MG63 (cell line): Measurements from ENCODE around the gene C1QC. TPM values are rescaled to one million over a fixed set of nuclear protein-coding genes. Genes with fewer than 3 reads are reported as not detected.
A peak's percentile ranks its signal among the peaks of the same experiment; 100 is the strongest.

Experiments
- DNase-seq: peaks from one replicate; pipeline ENCODE4 v3.0.0-alpha.2; 2020
- H3K27me3 ChIP-seq: fragments of 250-450 bp; sonication (Bioruptor Pico); 2 replicates; pipeline ENCODE4 v1.5.1; 2020; ENCODE audit warnings: mild to moderate bottlenecking, moderate library complexity
- H3K36me3 ChIP-seq: fragments of 250-450 bp; sonication (Bioruptor Pico); 2 replicates; pipeline ENCODE4 v1.5.1; 2020; ENCODE audit warnings: mild to moderate bottlenecking, moderate library complexity
- H3K4me3 ChIP-seq: fragments of 250-450 bp; sonication (Bioruptor Pico); 2 replicates; pipeline ENCODE4 v1.5.1; 2020; ENCODE audit warnings: mild to moderate bottlenecking, moderate library complexity
- H3K9me3 ChIP-seq: fragments of 250-450 bp; sonication (Bioruptor Pico); 2 replicates; pipeline ENCODE4 v1.5.1; 2020; ENCODE audit warnings: mild to moderate bottlenecking, moderate library complexity
- total RNA-seq: library from RNA; depleted of rRNA; stranded (reverse); fragments of >200 nt; shearing (Covaris generic); gene quantifications from 2 replicates; pipeline ENCODE4 v1.2.3, GENCODE V29; 2014; ENCODE audit warnings: low replicate concordance; rRNA removed

Gene C1QC
- total RNA-seq, 1 experiment from 2014 or later: not detected

GRCh38 chr1:22685591-22686059 is 42.2 kb downstream of the C1QC start:
- no peaks in the 10 kb centered on the region for H3K27me3 ChIP-seq
- no peak overlapping the region for H3K4me3 ChIP-seq
- DNase-seq: no peak
- no peaks in the 10 kb centered on the region for H3K36me3 ChIP-seq
- no peaks in the 10 kb centered on the region for H3K9me3 ChIP-seq

GRCh38 chr1:22687191-22687590 is 43.8 kb downstream of the C1QC start:
- Histone ChIP-seq H3K4me3 (no peak overlapping the region), H3K27me3 (no peaks in the 10 kb centered on the region), H3K9me3 (no peaks in the 10 kb centered on the region), H3K36me3 (no peaks in the 10 kb centered on the region)
- no peak for DNase-seq

- Histone ChIP-seq H3K4me3 (no peak overlapping the region), H3K9me3 (no peaks in the 10 kb centered on the region), H3K27me3 (no peaks in the 10 kb centered on the region), H3K36me3 (no peaks in the 10 kb centered on the region)
- no peak for DNase-seq
Observed at GRCh38 chr1:22688466-22688865, 45.0 kb downstream of the C1QC start.

GRCh38 chr1:22689505-22689904 is 46.1 kb downstream of the C1QC start:
- no peaks in the 10 kb centered on the region for H3K36me3 ChIP-seq
- H3K4me3 ChIP-seq: no peak overlapping the region
- peak; percentile 84 for DNase-seq
- no peaks in the 10 kb centered on the region for H3K9me3 ChIP-seq
- no peaks in the 10 kb centered on the region for H3K27me3 ChIP-seq

GRCh38 chr1:22691031-22691753 is 47.8 kb downstream of the C1QC start:
- no peak overlapping the region for H3K4me3 ChIP-seq
- H3K9me3 ChIP-seq: no peaks in the 10 kb centered on the region
- H3K27me3 ChIP-seq: no peaks in the 10 kb centered on the region
- DNase-seq: no peak
- no peaks in the 10 kb centered on the region for H3K36me3 ChIP-seq

GRCh38 chr1:22694172-22694571 is 50.7 kb downstream of the C1QC start:
- H3K36me3 ChIP-seq: no peaks in the 10 kb centered on the region
- H3K4me3 ChIP-seq: no peak overlapping the region
- no peaks in the 10 kb centered on the region for H3K27me3 ChIP-seq
- DNase-seq: no peak
- no peaks in the 10 kb centered on the region for H3K9me3 ChIP-seq

- Histone ChIP-seq H3K27me3 (no peaks in the 10 kb centered on the region), H3K36me3 (no peaks in the 10 kb centered on the region), H3K9me3 (no peaks in the 10 kb centered on the region), H3K4me3 (no peak overlapping the region)
- DNase-seq: no peak
Observed at GRCh38 chr1:22696610-22697009, 53.2 kb downstream of the C1QC start.

Other genes with a start within 250 kb of the C1QC start
- gene ZBTB40, start 191.8 kb upstream of the C1QC start, total RNA-seq: 10.0 and 11.2 TPM in 2 replicates
- gene EPHA8, start 80.1 kb upstream of the C1QC start, total RNA-seq: not detected in 2 replicates
- not detected in 2 replicates for gene C1QA, start 7.0 kb upstream of the C1QC start, total RNA-seq
- not detected in 2 replicates for gene C1QB, start 9.6 kb downstream of the C1QC start, total RNA-seq
- gene EPHB2, start 67.2 kb downstream of the C1QC start, total RNA-seq: 19.6 TPM in 2 replicates